A549 (cell line): ENCODE results near the gene FGD4. TPM values are rescaled to one million over a fixed set of nuclear protein-coding genes. Genes with fewer than 3 reads are reported as not detected.

ENCODE experiments used
- ATAC-seq, 2 experiments: fragments of 200-7000 bp in 1 of 2; fragments of >200 bp in 1 of 2; cut with Nextera tagmentation in 1 of 2; cut with Tn5 transposase in 1 of 2; 3 replicates each; pipeline versions ENCODE4 v1.8.0 to v1.9.1; 2018 to 2020; ENCODE audit warnings: mild to moderate bottlenecking in 1 of 2, moderate library complexity in 1 of 2
- CTCF ChIA-PET: fragments of 300-600 bp; sonication (Branson Sonifier 250); formaldehyde crosslinking; extraction: SDS; loops from one replicate; lab custom pipeline; 2021; ENCODE audit warnings: antibody characterized with exemption, inconsistent platforms; lab: Yijun Ruan, JAX
- POLR2A ChIA-PET: fragments of 350-600 bp; formaldehyde crosslinking; extraction: SDS; loops from one replicate; lab custom pipeline; 2021; ENCODE audit warnings: antibody characterized with exemption, inconsistent platforms; lab: Yijun Ruan, JAX
- DNase-seq, 2 experiments: peaks; one replicate each; pipeline versions ENCODE4 v3.0.0 to v3.0.0-alpha.2; 2011 to 2016; ENCODE audit warnings: low read depth in 1 of 2, low spot score in 1 of 2
- FAIRE-seq: peaks from 2 replicates; lab custom pipeline; 2011; peaks lifted over from hg19 to GRCh38; lab: Jason Lieb, UNC
- H3K27ac ChIP-seq, 2 experiments: fragments of >200 bp; sonication (Bioruptor Twin); formaldehyde crosslinking; 3 replicates each; pipeline ENCODE4 v1.5.1; 2016 to 2017
- H3K4me1 ChIP-seq: fragments of >200 bp; sonication (Bioruptor Twin); formaldehyde crosslinking; 3 replicates; pipeline ENCODE4 v1.6.1; 2016
- H3K4me2 ChIP-seq: fragments of >200 bp; sonication (Bioruptor Twin); formaldehyde crosslinking; 3 replicates; pipeline ENCODE4 v1.6.1; 2016
- H3K4me3 ChIP-seq: fragments of >200 bp; sonication (Bioruptor Twin); formaldehyde crosslinking; 3 replicates; pipeline ENCODE4 v1.5.1; 2016
- H3K9me3 ChIP-seq: fragments of >200 bp; sonication (Bioruptor Twin); formaldehyde crosslinking; 3 replicates; pipeline ENCODE4 v1.6.1; 2016
- BCL3 ChIP-seq: fragments of >200 bp; sonication (Bioruptor Twin); formaldehyde crosslinking; IDR thresholded peaks from 3 replicates; pipeline ENCODE4 v1.6.1; 2016
- BHLHE40 ChIP-seq: IDR thresholded peaks from 2 replicates; pipeline ENCODE4 v1.6.1; 2012; ENCODE audit warnings: low read depth, low read length, inconsistent platforms
- CBX2 ChIP-seq: fragments of 200-600 bp; sonication (generic); IDR thresholded peaks from 2 replicates; pipeline ENCODE4 v1.6.1; 2016; ENCODE audit warnings: low read depth, mild to moderate bottlenecking, borderline replicate concordance
- CBX8 ChIP-seq: fragments of 200-600 bp; sonication (generic); IDR thresholded peaks from 2 replicates; pipeline ENCODE4 v1.6.1; 2016
- CTCF ChIP-seq: fragments of >200 bp; sonication (Bioruptor Twin); formaldehyde crosslinking; IDR thresholded peaks from 3 replicates; pipeline ENCODE4 v1.5.1; 2016
- HOXA7 ChIP-seq: fragments of 250-450 bp; sonication (Bioruptor Pico); IDR thresholded peaks from 2 replicates; pipeline ENCODE4 v1.5.0; 2020; ENCODE audit warnings: mild to moderate bottlenecking, moderate library complexity
- HOXB13 ChIP-seq: fragments of 250-450 bp; sonication (Bioruptor Pico); IDR thresholded peaks from 2 replicates; pipeline ENCODE4 v1.5.0; 2020; ENCODE audit warnings: low read depth, mild to moderate bottlenecking, moderate library complexity
- JUN ChIP-seq, 2 experiments: fragments of >200 bp; sonication (Bioruptor Twin); formaldehyde crosslinking; IDR thresholded peaks; 2 replicates in 1 of 2; 3 replicates in 1 of 2; pipeline ENCODE4 v1.6.1; 2016 to 2017
- JUNB ChIP-seq: fragments of >200 bp; sonication (Bioruptor Twin); formaldehyde crosslinking; IDR thresholded peaks from 2 replicates; pipeline ENCODE4 v1.6.1; 2016
- MAFK ChIP-seq: fragments of 450-650 bp; IDR thresholded peaks from 2 replicates; pipeline ENCODE4 v1.6.1; 2014; ENCODE audit not compliant: partially characterized antibody
- NPAS2 ChIP-seq: fragments of 250-450 bp; sonication (Bioruptor Pico); IDR thresholded peaks from 2 replicates; pipeline ENCODE4 v1.8.0; 2022; ENCODE audit warnings: mild to moderate bottlenecking, moderate library complexity, borderline replicate concordance
- RAD21 ChIP-seq, 2 experiments: fragments of >200 bp in 1 of 2; sonication (Bioruptor Twin) in 1 of 2; formaldehyde crosslinking in 1 of 2; IDR thresholded peaks in 1 of 2; conservative IDR thresholded peaks in 1 of 2; 2 replicates in 1 of 2; 3 replicates in 1 of 2; pipeline ENCODE4 v1.6.1; 2012 to 2018; ENCODE audit warnings: inconsistent platforms in 1 of 2
- RARB ChIP-seq: fragments of 250-450 bp; sonication (Bioruptor Pico); IDR thresholded peaks from 2 replicates; pipeline ENCODE4 v1.8.0; 2021; ENCODE audit warnings: mild to moderate bottlenecking, moderate library complexity
- RFX5 ChIP-seq: fragments of 450-650 bp; IDR thresholded peaks from 2 replicates; pipeline ENCODE4 v1.7.1; 2014; ENCODE audit warnings: antibody characterized with exemption, mild to moderate bottlenecking, moderate library complexity
- SREBF2 ChIP-seq: fragments of 450-650 bp; IDR thresholded peaks from 2 replicates; pipeline ENCODE4 v1.6.1; 2014; ENCODE audit warnings: mild to moderate bottlenecking, moderate library complexity
- TP53 ChIP-seq: fragments of 250-450 bp; sonication (Bioruptor Pico); IDR thresholded peaks from 2 replicates; pipeline ENCODE4 v1.5.0; 2021; ENCODE audit warnings: mild to moderate bottlenecking, moderate library complexity
- USF2 ChIP-seq: fragments of 450-650 bp; IDR thresholded peaks from 2 replicates; pipeline ENCODE4 v1.6.1; 2014; ENCODE audit warnings: antibody characterized with exemption
- ZC3H11A ChIP-seq: fragments of 450-650 bp; IDR thresholded peaks from 2 replicates; pipeline ENCODE4 v1.6.1; 2014; ENCODE audit warnings: antibody characterized with exemption, mild to moderate bottlenecking
- ZFP36 ChIP-seq: fragments of 450-650 bp; IDR thresholded peaks from 2 replicates; pipeline ENCODE4 v1.6.1; 2014; ENCODE audit warnings: borderline replicate concordance; ENCODE audit not compliant: partially characterized antibody
- ZSCAN20 ChIP-seq: fragments of 250-450 bp; sonication (Bioruptor Pico); IDR thresholded peaks from 2 replicates; pipeline ENCODE4 v1.8.0; 2022; ENCODE audit warnings: mild to moderate bottlenecking, moderate library complexity
- WGBS: methylation state at CpG from one replicate; pipeline ENCODE4 v1.1.6; 2017; ENCODE audit errors: missing lambda C conversion rate; 5-methylcytosine and 5-hydroxymethylcytosine counted together
- polyA plus RNA-seq, 4 experiments: library from polyadenylated mRNA; depleted of rRNA in 3 of 4; stranded (reverse); fragments of >200 nt; fragmentation: RNase III in 1 of 4; extraction: RNeasy Plus Mini Kit Qiagen cat#74134 plus additional on column Dnase treatment in 1 of 4; gene quantifications; 2 replicates in 3 of 4; 3 replicates in 1 of 4; pipeline ENCODE4 v1.2.3, GENCODE V29; 2011 to 2017

FGD4 gene
- polyA plus RNA-seq, 2 of the 4 experiments (the other 2 are of a cell fraction), result 2.2 to 6.0 TPM

GRCh38 chr12:32483499-32483898 is 84.1 kb downstream of the FGD4 start:
- Histone ChIP-seq H3K9me3 (no peaks in the 10 kb centered on the region), H3K4me2 (no peak overlapping the region), H3K27ac (no peak overlapping the region), H3K4me1 (peaks cover 21% of the 10 kb centered on the region), H3K4me3 (no peak overlapping the region)
- TF ChIP-seq JUNB (no peak), NPAS2 (no peak), MAFK (peak; percentile 82), CBX8 (no peak), BHLHE40 (no peak)
- ATAC-seq, result peak in 1 of 2 experiments; percentile 45; a peak in 3 of 6 replicates
- no peak for FAIRE-seq
- DNase-seq, result no peak
- POLR2A ChIA-PET, result no interaction called here
- CTCF ChIA-PET, result interaction anchor here (0.8 to 1.7 kb wide), 4 partner anchors 9 to 118 kb away, joined by 3 to 5 read pairs (median 3); no protein-coding TSS in a partner anchor

GRCh38 chr12:32483993-32484392 is 84.6 kb downstream of the FGD4 start:
- TF ChIP-seq RARB (CRISPR knock-in tag), result no peak
- no peak for TF ChIP-seq HOXA7 (CRISPR knock-in tag)
- TF ChIP-seq ZSCAN20 (CRISPR knock-in tag), result no peak
- H3K4me2 ChIP-seq, result no peak overlapping the region
- H3K4me3 ChIP-seq, result no peak overlapping the region
- 39% methylated on average over 1 of the region's 1 CpG for WGBS
- ChIA-PET CTCF (interaction anchor here (0.8 to 1.7 kb wide), 5 partner anchors 8 to 118 kb away, joined by 3 to 5 read pairs (median 3); no protein-coding TSS in a partner anchor), POLR2A (no interaction called here)
- no peaks in the 10 kb centered on the region for H3K9me3 ChIP-seq
- FAIRE-seq (no peak), ATAC-seq (no peak), DNase-seq (no peak)
- H3K4me1 ChIP-seq, result peaks cover 16% of the 10 kb centered on the region
- H3K27ac ChIP-seq, result no peak overlapping the region

GRCh38 chr12:32486158-32486557 is 86.8 kb downstream of the FGD4 start:
- no peaks in the 10 kb centered on the region for H3K9me3 ChIP-seq
- TF ChIP-seq RAD21 (conservative IDR thresholded peaks at IDR 0.05 in 1 of 2, IDR thresholded peaks at IDR 0.05 in 1 of 2) (no peak), USF2 (no peak), TP53 (CRISPR knock-in tag) (no peak), HOXA7 (CRISPR knock-in tag) (no peak), CTCF (no peak), CBX8 (no peak), JUN (IDR thresholded peaks at IDR 0.05) (no peak), ZFP36 (no peak), HOXB13 (CRISPR knock-in tag) (no peak), ZC3H11A (no peak), BCL3 (no peak), CBX2 (no peak), SREBF2 (no peak), RFX5 (no peak)
- TF ChIP-seq, all 56 proteins: peak for 0
- Histone ChIP-seq H3K4me2 (peak overlapping the region; percentile 34; the same call in 2 of the 3 replicates), H3K4me1 (peaks cover 8% of the 10 kb centered on the region; the same call in 1 of the 3 replicates), H3K4me3 (no peak overlapping the region), H3K27ac (peak overlapping the region in 1 of 2 experiments; percentile 20; a peak in 1 of 6 replicates)
- POLR2A ChIA-PET, result no interaction called here
- CTCF ChIA-PET, result no interaction called here
- 68% methylated on average over 2 of the region's 2 CpGs for WGBS
- no peak for ATAC-seq
- no peak for FAIRE-seq
- no peak for DNase-seq
